M059J (cell line): ENCODE results near the gene RASA3. TPM values are rescaled to one million over a fixed set of nuclear protein-coding genes. Genes with fewer than 3 reads are reported as not detected.
"Not testable (repeated sequence)": the region's sequence is repeated elsewhere in the genome, so short reads cannot be mapped to it uniquely, and the experiment has no call there.

Experiments
- DNase-seq: peaks from one replicate; pipeline ENCODE4 v3.0.0-alpha.2; 2012; ENCODE audit warnings: low read depth
- total RNA-seq: library from RNA; depleted of rRNA; stranded (reverse); fragments of >200 nt; shearing (Covaris generic); gene quantifications from 2 replicates; pipeline ENCODE4 v1.2.3, GENCODE V29; 2014

RASA3 gene
- total RNA-seq, 1 experiment from 2014 or later = 23.9 TPM

- no peak for DNase-seq
These were observed 142.0 kb downstream of the RASA3 start for GRCh38 chr13:113990321-113990837.

DNA sequence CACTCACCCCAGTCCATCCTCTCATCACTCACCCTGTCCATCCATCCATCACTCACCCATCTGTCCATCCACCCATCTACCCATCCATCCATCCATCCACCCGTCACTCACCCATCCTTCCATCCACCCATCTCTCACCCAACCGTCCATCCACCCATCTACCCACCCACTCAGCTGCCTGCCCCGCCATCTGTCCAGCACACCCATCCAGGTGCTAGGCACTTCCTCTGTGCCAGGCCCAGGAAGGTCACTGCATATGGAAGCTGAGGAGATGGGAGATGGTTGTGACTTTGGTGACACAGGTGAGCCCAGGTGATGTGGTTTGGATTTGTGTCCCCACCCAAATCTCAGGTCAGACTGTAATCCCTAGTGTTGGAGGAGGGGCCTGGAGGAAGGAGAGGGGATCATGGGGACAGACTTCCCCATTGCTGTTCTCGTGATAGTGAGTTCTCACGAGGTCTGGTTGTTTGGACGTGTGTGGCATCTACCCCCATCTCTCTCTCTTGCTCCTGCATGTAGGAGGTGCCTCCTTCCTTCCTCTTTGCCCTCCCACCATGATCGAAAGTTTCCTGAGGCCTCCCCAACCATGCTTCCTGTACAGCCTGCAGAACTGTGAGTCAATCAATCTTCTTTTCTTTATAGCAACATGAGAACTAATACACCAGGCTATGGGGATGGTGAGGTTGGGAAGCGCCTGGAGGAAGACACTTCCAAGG, 142.7 kb downstream of the RASA3 start:
- DNase-seq = no peak

GRCh38 chr13:113988859-113989258, 143.6 kb downstream of the RASA3 start:
- DNase-seq = not testable (repeated sequence)

DNA sequence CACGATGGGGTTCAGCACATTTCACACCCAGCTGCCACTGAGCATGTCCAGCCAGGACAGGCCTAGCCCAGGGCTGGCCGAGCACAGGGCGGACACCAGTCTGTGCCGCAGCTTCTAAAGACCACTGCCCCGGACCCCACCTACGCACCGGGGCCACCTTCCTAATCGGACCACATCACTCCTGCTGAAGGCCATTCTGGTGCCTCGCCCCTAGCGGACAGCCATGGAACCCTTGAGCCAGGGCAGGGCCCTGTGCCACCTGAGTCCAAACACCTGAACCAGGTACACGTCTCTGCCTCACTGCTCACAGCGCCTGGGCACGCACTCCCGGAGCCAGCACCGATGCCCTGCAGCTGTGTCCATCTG, 150.1 kb downstream of the RASA3 start:
- no peak for DNase-seq

- DNase-seq = no peak
These were observed 150.7 kb downstream of the RASA3 start for GRCh38 chr13:113981611-113982295.

DNA sequence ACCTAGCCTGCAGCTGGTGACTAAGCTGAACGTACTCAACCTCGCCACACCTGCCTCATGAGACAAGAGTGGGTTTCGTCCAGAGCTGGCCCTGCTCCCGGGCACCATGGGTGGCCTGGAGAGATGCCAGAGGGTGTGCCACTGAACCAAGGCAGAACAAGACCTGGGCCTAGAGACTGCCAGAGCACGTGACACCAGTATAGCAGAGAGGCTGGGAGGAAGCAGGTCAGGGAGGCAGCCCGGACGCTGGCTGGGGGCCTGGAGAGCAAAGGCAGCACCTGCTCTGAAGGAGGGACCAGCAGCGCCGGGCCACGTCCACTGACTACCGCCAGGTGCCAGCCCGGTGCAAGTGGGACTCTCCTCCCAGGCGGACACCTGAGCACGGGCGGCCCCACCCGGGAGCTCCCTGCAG, 151.2 kb downstream of the RASA3 start:
- no peak for DNase-seq

GRCh38 chr13:113980489-113981064, 151.8 kb downstream of the RASA3 start:
- no peak for DNase-seq

GRCh38 chr13:113979791-113980471, 152.5 kb downstream of the RASA3 start:
- DNase-seq = no peak

GRCh38 chr13:113978741-113979481, 153.5 kb downstream of the RASA3 start:
- no peak for DNase-seq

DNA sequence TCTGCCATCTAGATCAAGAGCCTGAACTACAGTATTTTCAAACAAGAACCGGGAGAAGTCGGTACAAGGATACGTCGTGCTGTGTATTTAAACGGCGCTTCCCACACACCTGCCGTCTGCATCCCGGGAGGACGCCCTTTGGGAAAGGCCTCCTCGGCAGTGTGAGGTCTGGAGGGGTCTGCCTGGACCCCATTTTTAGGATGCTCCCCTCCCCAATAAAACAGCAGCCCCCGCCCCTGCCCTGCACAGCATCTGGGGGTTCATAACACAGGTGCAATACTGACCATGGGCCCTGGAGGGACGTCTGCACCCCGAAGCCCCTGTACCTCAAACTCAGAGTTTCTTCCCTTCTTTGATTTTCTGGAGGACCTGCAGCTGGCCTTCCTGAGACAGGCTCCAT, 154.4 kb downstream of the RASA3 start:
- DNase-seq = no peak

GRCh38 chr13:113976711-113977684, 155.4 kb downstream of the RASA3 start:
- peak; percentile 79 for DNase-seq

DNA sequence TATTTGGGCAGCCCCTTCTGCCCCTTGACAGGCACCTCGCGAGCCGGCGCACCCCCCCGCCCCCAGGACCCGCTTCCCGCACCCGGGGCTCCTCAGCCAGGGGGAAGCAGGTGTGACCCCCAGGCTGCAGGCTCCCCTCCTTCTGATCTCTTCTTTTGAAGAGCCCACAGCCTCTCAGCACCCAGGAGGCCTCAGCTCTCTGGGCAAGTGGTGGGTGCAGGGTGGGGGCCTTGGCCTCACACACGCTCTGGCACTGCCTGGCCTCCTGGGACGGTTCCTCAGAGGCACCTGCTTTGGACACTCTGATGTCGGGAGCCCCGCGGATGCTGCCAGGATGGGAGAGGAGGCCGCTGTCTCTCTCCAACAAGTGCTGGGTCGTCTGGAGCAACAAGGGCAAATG, 157.0 kb downstream of the RASA3 start:
- DNase-seq = no peak

GRCh38 chr13:113974304-113975281, 157.8 kb downstream of the RASA3 start:
- no peak for DNase-seq

GRCh38 chr13:113973218-113974164, 158.9 kb downstream of the RASA3 start, which contains the start of gene C13orf46:
Gene C13orf46 (minus strand): TSS chr13:113974076. CDS start chr13:113973997, 79 bp downstream.
- DNase-seq = no peak

GRCh38 chr13:113972451-113973217, 159.8 kb downstream of the RASA3 start:
- DNase-seq = no peak

DNA sequence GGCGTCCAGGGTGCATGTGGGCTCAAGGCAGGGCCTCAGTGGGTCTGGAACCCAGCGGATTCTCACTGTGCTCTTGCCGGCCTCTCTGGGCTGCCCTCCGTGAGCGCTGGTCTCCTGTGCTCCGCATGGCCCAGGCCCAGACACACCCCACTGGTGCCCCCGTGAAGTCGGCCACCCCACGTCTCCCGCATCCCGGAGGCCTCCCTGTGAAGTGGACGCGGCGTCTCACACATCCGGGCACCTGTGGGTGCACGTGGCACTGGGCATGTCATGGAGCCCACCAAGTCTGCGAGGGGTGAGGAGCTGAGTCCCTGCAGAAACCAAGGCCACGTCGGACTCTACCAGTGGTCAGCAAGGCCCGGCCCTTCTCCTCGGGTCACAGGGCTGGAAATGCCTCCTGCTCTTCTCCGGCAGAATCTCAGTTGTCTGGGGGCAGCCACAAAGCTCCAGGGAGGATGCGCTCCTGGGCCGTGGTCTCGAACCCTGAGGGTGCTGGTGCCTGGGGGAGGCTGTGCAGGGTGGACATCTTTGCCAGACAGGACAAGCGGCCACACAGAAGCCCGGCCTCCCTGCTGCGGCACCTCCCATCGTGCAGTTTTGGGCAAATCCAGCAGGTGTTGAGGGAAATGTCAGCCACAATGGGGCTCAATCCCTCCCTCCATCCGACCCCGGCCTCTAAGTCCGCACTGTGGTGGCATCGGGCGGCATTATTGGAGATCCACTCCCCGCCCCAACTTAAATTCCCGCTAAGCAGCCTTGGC, 160.8 kb downstream of the RASA3 start:
- no peak for DNase-seq
